ENCODE measurements around the gene PKD1L1.

Gene PKD1L1

GRCh38 chr7:47902013-47902412 is 46.3 kb downstream of the PKD1L1 start:
- no peaks in the 10 kb centered on the region for H3K9me3 ChIP-seq
- H3K27me3 ChIP-seq: no peaks in the 10 kb centered on the region
- no peaks in the 10 kb centered on the region for H3K36me3 ChIP-seq
- H3K4me3 ChIP-seq (ENCODE audit: low read depth in 1 of 2, low read length in 1 of 2): no peak overlapping the region
- H3K4me1 ChIP-seq (ENCODE audit: control insufficient read depth in 1 of 2, insufficient read depth in 1 of 2, low read depth in 1 of 2, low read length in 1 of 2): no peaks in the 10 kb centered on the region
- no peak for TF ChIP-seq CTCF (IDR thresholded peaks at IDR 0.05)
- H3K27ac ChIP-seq: no peak overlapping the region

- no peaks in the 10 kb centered on the region for H3K36me3 ChIP-seq
- H3K4me1 ChIP-seq (ENCODE audit: control insufficient read depth in 1 of 2, insufficient read depth in 1 of 2, low read depth in 1 of 2, low read length in 1 of 2): no peaks in the 10 kb centered on the region
- TF ChIP-seq CTCF (IDR thresholded peaks at IDR 0.05): no peak
- no peak overlapping the region for H3K27ac ChIP-seq
- no peaks in the 10 kb centered on the region for H3K9me3 ChIP-seq
- no peak overlapping the region for H3K4me3 ChIP-seq (ENCODE audit: low read depth in 1 of 2, low read length in 1 of 2)
- no peaks in the 10 kb centered on the region for H3K27me3 ChIP-seq
Observed at GRCh38 chr7:47901542-47901941, 46.7 kb downstream of the PKD1L1 start.

GRCh38 chr7:47897831-47898230 is 50.4 kb downstream of the PKD1L1 start:
- Histone ChIP-seq H3K9me3 (no peaks in the 10 kb centered on the region), H3K27me3 (no peaks in the 10 kb centered on the region), H3K27ac (no peak overlapping the region), H3K4me3 (ENCODE audit: low read depth in 1 of 2, low read length in 1 of 2) (no peak overlapping the region), H3K4me1 (ENCODE audit: control insufficient read depth in 1 of 2, insufficient read depth in 1 of 2, low read depth in 1 of 2, low read length in 1 of 2) (no peaks in the 10 kb centered on the region), H3K36me3 (no peaks in the 10 kb centered on the region)
- TF ChIP-seq CTCF (IDR thresholded peaks at IDR 0.05): no peak

- no peaks in the 10 kb centered on the region for H3K4me1 ChIP-seq (ENCODE audit: control insufficient read depth in 1 of 2, insufficient read depth in 1 of 2, low read depth in 1 of 2, low read length in 1 of 2)
- H3K27ac ChIP-seq: no peak overlapping the region
- no peak overlapping the region for H3K4me3 ChIP-seq (ENCODE audit: low read depth in 1 of 2, low read length in 1 of 2)
- no peaks in the 10 kb centered on the region for H3K9me3 ChIP-seq
- no peaks in the 10 kb centered on the region for H3K27me3 ChIP-seq
- no peaks in the 10 kb centered on the region for H3K36me3 ChIP-seq
- TF ChIP-seq CTCF (IDR thresholded peaks at IDR 0.05): no peak
Observed at GRCh38 chr7:47896809-47897423, 51.4 kb downstream of the PKD1L1 start.

GRCh38 chr7:47895026-47895425 is 53.2 kb downstream of the PKD1L1 start:
- no peak overlapping the region for H3K4me3 ChIP-seq (ENCODE audit: low read depth in 1 of 2, low read length in 1 of 2)
- TF ChIP-seq CTCF (IDR thresholded peaks at IDR 0.05): no peak
- H3K27me3 ChIP-seq: no peaks in the 10 kb centered on the region
- no peaks in the 10 kb centered on the region for H3K9me3 ChIP-seq
- H3K27ac ChIP-seq: no peak overlapping the region
- H3K36me3 ChIP-seq: no peaks in the 10 kb centered on the region
- H3K4me1 ChIP-seq (ENCODE audit: control insufficient read depth in 1 of 2, insufficient read depth in 1 of 2, low read depth in 1 of 2, low read length in 1 of 2): no peaks in the 10 kb centered on the region

Measured in neutrophil (primary cell).